WTC11 (cell line): Measurements from ENCODE around the gene ISY1.

Experiments used
- SMAD3 ChIP-seq: sonication (generic); formaldehyde crosslinking; IDR thresholded peaks from 2 replicates; pipeline ENCODE4 v1.8.0; 2022; ENCODE audit warnings: missing genetic modification reagents, mild to moderate bottlenecking, borderline replicate concordance
- SP1 ChIP-seq: sonication (generic); formaldehyde crosslinking; conservative IDR thresholded peaks from 2 replicates; pipeline ENCODE4 v1.8.1; 2022; ENCODE audit warnings: missing genetic modification reagents
- TCF7 ChIP-seq: sonication (generic); formaldehyde crosslinking; IDR thresholded peaks from 2 replicates; pipeline ENCODE4 v1.8.0; 2022; ENCODE audit warnings: mild to moderate bottlenecking, low read depth, missing genetic modification reagents, moderate library complexity
- ZNF232 ChIP-seq: sonication (generic); formaldehyde crosslinking; IDR thresholded peaks from 2 replicates; pipeline ENCODE4 v1.8.0; 2022; ENCODE audit warnings: mild to moderate bottlenecking, missing genetic modification reagents
- ZNF671 ChIP-seq: fragments of 250-450 bp; sonication (Bioruptor Pico); IDR thresholded peaks from 2 replicates; pipeline ENCODE4 v1.8.0; 2021; ENCODE audit warnings: mild to moderate bottlenecking
- TF ChIP-seq, protein P1 (sequence below): sonication (generic); formaldehyde crosslinking; conservative IDR thresholded peaks from 2 replicates; pipeline ENCODE4 v1.8.1; 2022; ENCODE audit warnings: mild to moderate bottlenecking, missing genetic modification reagents
- TF ChIP-seq, protein P2 (sequence below): fragments of 200-600 bp; IDR thresholded peaks from 2 replicates; pipeline ENCODE4 v1.8.0; 2022; ENCODE audit warnings: antibody characterized with exemption
- TF ChIP-seq, protein P3 (sequence below): sonication (generic); formaldehyde crosslinking; IDR thresholded peaks from 2 replicates; pipeline ENCODE4 v1.8.1; 2022; ENCODE audit warnings: low read depth, missing genetic modification reagents, borderline replicate concordance
- TF ChIP-seq, protein P4 (sequence below): sonication (generic); formaldehyde crosslinking; IDR thresholded peaks from 2 replicates; pipeline ENCODE4 v1.8.1; 2023; ENCODE audit warnings: mild to moderate bottlenecking, missing genetic modification reagents, moderate library complexity

GRCh38 chr3:129120254-129121004 lies 40.4 kb downstream of the ISY1 start:
- TF ChIP-seq, protein P1, sequence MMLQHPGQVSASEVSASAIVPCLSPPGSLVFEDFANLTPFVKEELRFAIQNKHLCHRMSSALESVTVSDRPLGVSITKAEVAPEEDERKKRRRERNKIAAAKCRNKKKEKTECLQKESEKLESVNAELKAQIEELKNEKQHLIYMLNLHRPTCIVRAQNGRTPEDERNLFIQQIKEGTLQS (CRISPR knock-in tag), result no peak
- TF ChIP-seq, protein P2, sequence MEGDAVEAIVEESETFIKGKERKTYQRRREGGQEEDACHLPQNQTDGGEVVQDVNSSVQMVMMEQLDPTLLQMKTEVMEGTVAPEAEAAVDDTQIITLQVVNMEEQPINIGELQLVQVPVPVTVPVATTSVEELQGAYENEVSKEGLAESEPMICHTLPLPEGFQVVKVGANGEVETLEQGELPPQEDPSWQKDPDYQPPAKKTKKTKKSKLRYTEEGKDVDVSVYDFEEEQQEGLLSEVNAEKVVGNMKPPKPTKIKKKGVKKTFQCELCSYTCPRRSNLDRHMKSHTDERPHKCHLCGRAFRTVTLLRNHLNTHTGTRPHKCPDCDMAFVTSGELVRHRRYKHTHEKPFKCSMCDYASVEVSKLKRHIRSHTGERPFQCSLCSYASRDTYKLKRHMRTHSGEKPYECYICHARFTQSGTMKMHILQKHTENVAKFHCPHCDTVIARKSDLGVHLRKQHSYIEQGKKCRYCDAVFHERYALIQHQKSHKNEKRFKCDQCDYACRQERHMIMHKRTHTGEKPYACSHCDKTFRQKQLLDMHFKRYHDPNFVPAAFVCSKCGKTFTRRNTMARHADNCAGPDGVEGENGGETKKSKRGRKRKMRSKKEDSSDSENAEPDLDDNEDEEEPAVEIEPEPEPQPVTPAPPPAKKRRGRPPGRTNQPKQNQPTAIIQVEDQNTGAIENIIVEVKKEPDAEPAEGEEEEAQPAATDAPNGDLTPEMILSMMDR, result no peak
- TF ChIP-seq TCF7 (CRISPR knock-in tag) (no peak), ZNF671 (CRISPR knock-in tag) (no peak), ZNF232 (CRISPR knock-in tag) (no peak), SP1 (CRISPR knock-in tag) (no peak), SMAD3 (no peak)
- TF ChIP-seq, protein P3, sequence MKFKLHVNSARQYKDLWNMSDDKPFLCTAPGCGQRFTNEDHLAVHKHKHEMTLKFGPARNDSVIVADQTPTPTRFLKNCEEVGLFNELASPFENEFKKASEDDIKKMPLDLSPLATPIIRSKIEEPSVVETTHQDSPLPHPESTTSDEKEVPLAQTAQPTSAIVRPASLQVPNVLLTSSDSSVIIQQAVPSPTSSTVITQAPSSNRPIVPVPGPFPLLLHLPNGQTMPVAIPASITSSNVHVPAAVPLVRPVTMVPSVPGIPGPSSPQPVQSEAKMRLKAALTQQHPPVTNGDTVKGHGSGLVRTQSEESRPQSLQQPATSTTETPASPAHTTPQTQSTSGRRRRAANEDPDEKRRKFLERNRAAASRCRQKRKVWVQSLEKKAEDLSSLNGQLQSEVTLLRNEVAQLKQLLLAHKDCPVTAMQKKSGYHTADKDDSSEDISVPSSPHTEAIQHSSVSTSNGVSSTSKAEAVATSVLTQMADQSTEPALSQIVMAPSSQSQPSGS (CRISPR knock-in tag), result no peak
- TF ChIP-seq, protein P4, sequence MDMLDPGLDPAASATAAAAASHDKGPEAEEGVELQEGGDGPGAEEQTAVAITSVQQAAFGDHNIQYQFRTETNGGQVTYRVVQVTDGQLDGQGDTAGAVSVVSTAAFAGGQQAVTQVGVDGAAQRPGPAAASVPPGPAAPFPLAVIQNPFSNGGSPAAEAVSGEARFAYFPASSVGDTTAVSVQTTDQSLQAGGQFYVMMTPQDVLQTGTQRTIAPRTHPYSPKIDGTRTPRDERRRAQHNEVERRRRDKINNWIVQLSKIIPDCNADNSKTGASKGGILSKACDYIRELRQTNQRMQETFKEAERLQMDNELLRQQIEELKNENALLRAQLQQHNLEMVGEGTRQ (CRISPR knock-in tag), result no peak
